Vagina (tissue), 2 donors: ENCODE data around the gene TULP4. TPM values are rescaled to one million over a fixed set of nuclear protein-coding genes. Genes with fewer than 3 reads are reported as not detected.

ENCODE experiments used
- DNase-seq, 2 donors: peaks; one replicate each; pipeline ENCODE4 v3.0.0-alpha.2; 2017; ENCODE audit errors: extremely low spot score in 2 of 2
- H3K27ac ChIP-seq: fragments of 200-600 bp; sonication (generic); one replicate; pipeline ENCODE4 v1.5.1; 2019
- H3K27me3 ChIP-seq: fragments of 200-600 bp; sonication (generic); one replicate; pipeline ENCODE4 v1.5.1; 2019
- H3K36me3 ChIP-seq, 2 donors: fragments of 200-600 bp; sonication (generic); one replicate each; pipeline ENCODE4 v1.5.1; 2017 to 2019
- H3K4me1 ChIP-seq: fragments of 200-600 bp; sonication (generic); one replicate; pipeline ENCODE4 v1.5.1; 2019
- H3K4me3 ChIP-seq, 2 donors: fragments of 200-600 bp; sonication (generic); 1 replicate in 1 of 2; 2 replicates in 1 of 2; pipeline ENCODE4 v1.5.1; 2016 to 2019
- H3K9me3 ChIP-seq: fragments of 200-600 bp; sonication (generic); one replicate; pipeline ENCODE4 v1.5.1; 2019
- POLR2A ChIP-seq, 2 donors: fragments of 450-650 bp; IDR thresholded peaks; one replicate each; pipeline ENCODE4 v1.6.1; 2017; ENCODE audit warnings: antibody characterized with exemption in 2 of 2, mild to moderate bottlenecking in 2 of 2, moderate library complexity in 2 of 2
- POLR2AphosphoS5 ChIP-seq, 2 donors: sonication (generic); formaldehyde crosslinking; IDR thresholded peaks; one replicate each; pipeline ENCODE4 v1.9.0; 2017; ENCODE audit warnings: antibody characterized with exemption in 2 of 2, mild to moderate bottlenecking in 2 of 2, low read depth in 1 of 2; ENCODE audit not compliant: insufficient read depth in 1 of 2
- intact Hi-C: fragments of 100-400 bp; cut with DNase I; formaldehyde crosslinking; loops from one replicate; pipeline ENCODE4 v1.15.1; 2023
- total RNA-seq: library from RNA; depleted of rRNA; stranded (reverse); fragments of >200 nt; gene quantifications from one replicate; pipeline ENCODE4 v1.2.3, GENCODE V29; 2016
- TF ChIP-seq, protein P1 (sequence below), 3 experiments: fragments of 450-650 bp in 2 of 3; fragments of 200-600 bp in 1 of 3; sonication (generic) in 1 of 3; IDR thresholded peaks; one replicate each; pipeline ENCODE4 v1.5.1; 2017 to 2019; ENCODE audit warnings: antibody characterized with exemption in 3 of 3, mild to moderate bottlenecking in 2 of 3, moderate library complexity in 2 of 3

Gene TULP4
- total RNA-seq, 1 donor from 2014 or later = 79.8 TPM

DNA sequence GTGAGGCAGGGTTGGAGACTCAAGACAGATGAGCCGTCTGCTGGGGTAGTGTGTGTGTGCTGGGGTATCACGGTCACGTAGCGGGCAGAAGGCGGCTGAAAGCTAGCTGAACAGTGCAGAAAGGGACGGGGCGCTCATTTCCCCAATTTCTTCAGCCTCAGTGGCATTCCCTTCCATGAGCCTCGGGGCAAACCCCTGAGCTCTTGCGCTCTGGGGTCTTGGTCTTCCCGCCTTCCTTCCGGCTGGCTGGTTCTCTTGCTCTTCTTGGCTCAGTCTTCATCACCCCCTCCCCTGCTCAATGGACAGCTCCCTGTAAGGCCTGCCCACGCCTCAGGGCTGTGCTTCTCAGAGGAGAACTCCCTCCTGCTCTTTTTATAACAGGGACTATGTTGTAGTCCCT is 232.2 kb downstream of the TULP4 start:
- DNase-seq = no peak
- TF ChIP-seq POLR2AphosphoS5 (IDR thresholded peaks at IDR 0.05; ENCODE audit: insufficient read depth in 1 of 2, low read depth in 1 of 2) (no peak), POLR2A (IDR thresholded peaks at IDR 0.05) (no peak)
- TF ChIP-seq, protein P1, sequence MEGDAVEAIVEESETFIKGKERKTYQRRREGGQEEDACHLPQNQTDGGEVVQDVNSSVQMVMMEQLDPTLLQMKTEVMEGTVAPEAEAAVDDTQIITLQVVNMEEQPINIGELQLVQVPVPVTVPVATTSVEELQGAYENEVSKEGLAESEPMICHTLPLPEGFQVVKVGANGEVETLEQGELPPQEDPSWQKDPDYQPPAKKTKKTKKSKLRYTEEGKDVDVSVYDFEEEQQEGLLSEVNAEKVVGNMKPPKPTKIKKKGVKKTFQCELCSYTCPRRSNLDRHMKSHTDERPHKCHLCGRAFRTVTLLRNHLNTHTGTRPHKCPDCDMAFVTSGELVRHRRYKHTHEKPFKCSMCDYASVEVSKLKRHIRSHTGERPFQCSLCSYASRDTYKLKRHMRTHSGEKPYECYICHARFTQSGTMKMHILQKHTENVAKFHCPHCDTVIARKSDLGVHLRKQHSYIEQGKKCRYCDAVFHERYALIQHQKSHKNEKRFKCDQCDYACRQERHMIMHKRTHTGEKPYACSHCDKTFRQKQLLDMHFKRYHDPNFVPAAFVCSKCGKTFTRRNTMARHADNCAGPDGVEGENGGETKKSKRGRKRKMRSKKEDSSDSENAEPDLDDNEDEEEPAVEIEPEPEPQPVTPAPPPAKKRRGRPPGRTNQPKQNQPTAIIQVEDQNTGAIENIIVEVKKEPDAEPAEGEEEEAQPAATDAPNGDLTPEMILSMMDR (IDR thresholded peaks at IDR 0.05) = no peak
- H3K27ac ChIP-seq = no peak overlapping the region
- no peaks in the 10 kb centered on the region for H3K36me3 ChIP-seq
- H3K4me1 ChIP-seq = no peaks in the 10 kb centered on the region
- no peaks in the 10 kb centered on the region for H3K27me3 ChIP-seq
- intact Hi-C loops = no loop called here
- H3K9me3 ChIP-seq = no peaks in the 10 kb centered on the region
- no peak overlapping the region for H3K4me3 ChIP-seq

DNA sequence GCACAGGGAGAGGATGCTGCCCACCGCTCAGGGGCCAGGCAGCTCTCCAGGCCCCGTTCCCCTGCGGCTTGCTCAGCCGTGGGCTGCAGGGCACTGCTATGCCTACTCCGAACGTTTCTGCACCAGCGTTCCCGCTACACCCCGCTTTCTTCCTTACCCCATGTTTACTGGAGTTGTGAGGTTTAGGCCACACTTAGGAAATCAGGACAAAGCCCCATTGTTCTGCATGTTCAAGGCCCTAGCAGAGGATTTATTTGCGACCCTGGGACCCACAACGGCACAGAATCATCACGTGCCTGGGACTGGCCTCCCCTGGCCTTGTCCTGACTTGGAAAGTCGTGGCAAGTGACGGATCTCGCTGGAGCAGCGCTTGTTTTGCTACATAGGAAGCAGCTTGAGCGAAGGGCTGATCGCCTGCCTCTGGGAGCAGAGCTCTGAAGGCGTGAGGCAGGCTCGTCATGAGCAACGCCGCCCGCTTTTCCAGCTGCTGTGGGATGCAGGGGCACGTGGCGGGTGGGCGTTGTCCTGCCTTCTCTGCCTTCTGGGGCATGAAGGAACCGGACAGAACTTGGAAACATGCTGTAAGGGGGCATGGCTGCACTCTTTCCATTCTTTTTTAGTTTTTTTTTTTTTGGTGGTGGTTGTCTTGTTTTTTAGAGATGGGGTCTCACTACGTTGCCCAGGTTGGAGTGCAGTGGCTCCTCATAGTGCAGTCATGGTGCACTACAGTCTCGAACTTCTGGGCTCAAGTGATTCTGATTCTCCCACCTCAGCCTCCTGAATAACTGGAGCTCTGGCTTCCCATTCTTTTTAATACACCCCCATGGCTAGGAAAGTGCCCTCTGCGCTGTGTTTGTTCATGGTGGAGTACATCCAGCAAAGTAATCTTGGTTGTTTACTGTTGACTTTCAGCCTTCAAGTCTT is 233.0 kb downstream of the TULP4 start:
- Histone ChIP-seq H3K27me3 (no peaks in the 10 kb centered on the region), H3K9me3 (no peaks in the 10 kb centered on the region), H3K27ac (no peak overlapping the region), H3K4me1 (no peaks in the 10 kb centered on the region), H3K36me3 (no peaks in the 10 kb centered on the region), H3K4me3 (no peak overlapping the region)
- TF ChIP-seq, protein P1 (IDR thresholded peaks at IDR 0.05) = no peak
- DNase-seq = peak in 1 of 2 donors; percentile 31
- intact Hi-C loops = no loop called here

DNA sequence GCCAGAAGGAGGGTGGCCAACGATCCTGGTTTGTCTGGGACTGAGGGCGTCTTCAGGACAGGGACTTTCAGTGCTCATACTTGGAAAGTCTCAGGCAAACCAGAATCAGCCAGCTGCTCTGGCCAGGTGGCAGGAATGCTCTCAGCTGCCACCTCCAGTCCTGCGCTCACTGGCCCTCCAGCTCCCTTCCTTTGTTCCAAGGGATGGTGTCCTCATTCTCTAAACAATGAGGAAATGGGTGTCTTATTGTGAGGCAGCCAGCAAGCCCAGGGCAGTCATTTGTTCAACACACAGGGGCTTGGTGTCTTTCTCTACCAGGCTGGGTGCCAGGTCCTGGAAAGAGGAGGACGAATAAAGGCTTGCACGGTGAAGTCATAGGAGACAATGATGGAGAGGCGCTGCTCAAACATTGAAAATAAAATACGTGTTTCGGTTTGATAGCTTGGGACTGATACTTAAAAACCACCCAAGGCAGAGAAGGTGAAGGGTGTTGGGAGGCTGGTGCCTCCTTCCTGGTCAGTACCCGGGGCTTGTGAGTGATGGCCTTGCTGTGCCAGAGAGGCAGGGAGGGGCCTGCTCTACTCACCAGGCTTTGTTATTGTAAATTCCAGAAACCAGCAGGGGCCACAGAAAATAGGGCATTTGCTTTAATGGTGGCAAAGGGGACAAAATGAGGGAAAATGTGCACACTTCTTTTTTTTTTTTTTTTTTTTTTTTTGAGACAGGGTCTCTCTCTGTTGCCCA is 236.3 kb downstream of the TULP4 start:
- H3K9me3 ChIP-seq = no peaks in the 10 kb centered on the region
- intact Hi-C loops = no loop called here
- no peaks in the 10 kb centered on the region for H3K36me3 ChIP-seq
- TF ChIP-seq, protein P1 (IDR thresholded peaks at IDR 0.05) = no peak
- TF ChIP-seq POLR2A (IDR thresholded peaks at IDR 0.05) (no peak), POLR2AphosphoS5 (IDR thresholded peaks at IDR 0.05; ENCODE audit: insufficient read depth in 1 of 2, low read depth in 1 of 2) (no peak)
- H3K27me3 ChIP-seq = no peaks in the 10 kb centered on the region
- H3K4me3 ChIP-seq = no peak overlapping the region
- no peaks in the 10 kb centered on the region for H3K4me1 ChIP-seq
- no peak for DNase-seq
- H3K27ac ChIP-seq = no peak overlapping the region

DNA sequence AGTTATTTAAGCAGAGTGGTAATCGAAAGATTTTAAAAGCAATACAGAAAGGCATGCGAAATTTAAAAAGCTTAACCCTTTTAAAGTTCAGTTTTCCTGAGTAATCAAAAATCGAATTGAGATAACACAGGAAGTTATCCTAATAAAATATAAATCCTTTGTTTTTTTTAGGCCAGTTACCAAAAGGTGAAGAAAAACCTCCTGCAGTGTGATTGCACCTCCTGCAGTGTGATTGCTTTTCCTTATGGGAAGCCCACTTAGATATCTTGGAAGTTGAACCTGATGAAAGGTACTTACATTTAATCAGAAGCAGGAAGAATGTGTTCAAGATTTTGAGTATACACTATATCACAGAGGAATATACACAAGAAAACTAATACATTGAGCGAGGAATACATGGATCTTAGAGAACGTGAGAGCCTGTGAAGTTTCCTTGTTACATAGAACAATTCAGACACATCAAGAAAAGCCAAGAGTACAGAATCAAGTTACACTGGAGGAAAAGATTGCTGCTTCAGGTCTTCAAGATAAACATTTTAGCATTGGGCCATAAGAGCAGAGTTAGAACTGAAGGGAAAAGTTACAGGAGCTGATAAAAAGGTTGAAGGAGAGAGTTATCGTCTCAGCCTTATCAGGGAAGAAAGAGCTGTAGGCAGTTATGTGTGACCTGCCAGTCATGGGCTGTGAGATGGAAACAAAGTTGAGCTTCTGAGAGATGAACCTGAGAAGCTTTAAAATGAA is 240.0 kb downstream of the TULP4 start:
- peaks cover 10% of the 10 kb centered on the region for H3K4me1 ChIP-seq
- no peaks in the 10 kb centered on the region for H3K27me3 ChIP-seq
- no peak for DNase-seq
- H3K36me3 ChIP-seq = no peaks in the 10 kb centered on the region
- intact Hi-C loops = no loop called here
- no peak overlapping the region for H3K27ac ChIP-seq
- no peak overlapping the region for H3K4me3 ChIP-seq
- no peaks in the 10 kb centered on the region for H3K9me3 ChIP-seq
- TF ChIP-seq, protein P1 (IDR thresholded peaks at IDR 0.05) = no peak
- TF ChIP-seq POLR2A (IDR thresholded peaks at IDR 0.05) (no peak), POLR2AphosphoS5 (IDR thresholded peaks at IDR 0.05; ENCODE audit: insufficient read depth in 1 of 2, low read depth in 1 of 2) (no peak)
